Effector memory CD8-positive, alpha-beta T cell (primary cell): Measurements from ENCODE around the gene FLT3.
"Not testable (repeated sequence)": the region's sequence is repeated elsewhere in the genome, so short reads cannot be mapped to it uniquely, and the experiment has no call there.

Source experiments
- ATAC-seq: fragments of 150-1000 bp; cut with Tn5 transposase; replicated peaks from 2 replicates; pipeline ENCODE4 v1.10.0; 2021; ENCODE audit warnings: mild to moderate bottlenecking, moderate library complexity
- DNase-seq, 3 experiments: peaks; one replicate each; pipeline ENCODE4 v3.0.0; 2021
- H3K27ac Mint-ChIP-seq, 2 donors: one replicate each; pipeline ENCODE4 v1.8.0; 2022; ENCODE audit warnings: mild to moderate bottlenecking in 2 of 2, mixed read lengths in 2 of 2, moderate library complexity in 2 of 2
- H3K27me3 Mint-ChIP-seq, 2 donors: one replicate each; pipeline ENCODE4 v1.8.0; 2022; ENCODE audit warnings: mixed read lengths in 2 of 2
- H3K36me3 Mint-ChIP-seq: one replicate; pipeline ENCODE4 v1.8.0; 2022; ENCODE audit warnings: mild to moderate bottlenecking, moderate library complexity, mixed read lengths; ENCODE audit not compliant: insufficient read depth
- H3K4me1 Mint-ChIP-seq, 2 donors: one replicate each; pipeline ENCODE4 v1.8.0; 2022; ENCODE audit warnings: low read depth in 2 of 2, mixed read lengths in 2 of 2
- H3K4me3 Mint-ChIP-seq, 2 donors: one replicate each; pipeline ENCODE4 v1.8.0; 2022; ENCODE audit warnings: mild to moderate bottlenecking in 2 of 2, mixed read lengths in 2 of 2, moderate library complexity in 2 of 2
- H3K9me3 Mint-ChIP-seq, 2 donors: one replicate each; pipeline ENCODE4 v1.8.0; 2022; ENCODE audit warnings: mixed read lengths in 2 of 2

The FLT3 gene

GRCh38 chr13:28128030-28128429 lies 27.7 kb upstream of the FLT3 start:
- DNase-seq (no peak), ATAC-seq (no peak)
- Mint-ChIP-seq H3K36me3 (no peaks in the 10 kb centered on the region), H3K4me1 (no peaks in the 10 kb centered on the region), H3K4me3 (no peak overlapping the region), H3K27ac (no peak overlapping the region), H3K27me3 (no peaks in the 10 kb centered on the region), H3K9me3 (no peaks in the 10 kb centered on the region)

DNA sequence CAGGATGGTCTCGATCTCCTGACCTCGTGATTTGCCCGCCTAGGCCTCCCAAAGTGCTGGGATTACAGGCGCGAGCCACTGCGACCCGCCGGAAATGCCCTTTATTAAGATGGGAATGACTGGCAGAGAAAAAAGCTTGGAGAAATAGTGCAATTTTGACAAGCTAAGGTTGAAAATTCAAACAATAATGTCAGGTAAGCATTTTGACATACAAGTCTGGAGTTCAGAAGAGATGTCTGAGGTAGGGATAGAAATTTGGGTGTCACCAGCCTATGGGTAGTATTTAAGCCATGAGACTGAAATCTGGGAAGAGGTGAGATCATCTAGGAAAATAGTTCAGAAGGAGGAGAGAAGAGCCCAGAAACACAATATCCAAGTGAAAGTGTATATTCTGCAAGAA lies 20.8 kb upstream of the FLT3 start:
- peaks cover 12 to 22% of the 10 kb centered on the region in 2 donors for H3K27me3 Mint-ChIP-seq
- H3K27ac Mint-ChIP-seq, result no peak overlapping the region
- ATAC-seq (no peak), DNase-seq (no peak)
- H3K4me3 Mint-ChIP-seq, result peak overlapping the region; percentile 12 to 54
- no peaks in the 10 kb centered on the region for H3K36me3 Mint-ChIP-seq
- H3K4me1 Mint-ChIP-seq, result peaks cover 5 to 6% of the 10 kb centered on the region in 2 donors
- H3K9me3 Mint-ChIP-seq, result no peaks in the 10 kb centered on the region

DNA sequence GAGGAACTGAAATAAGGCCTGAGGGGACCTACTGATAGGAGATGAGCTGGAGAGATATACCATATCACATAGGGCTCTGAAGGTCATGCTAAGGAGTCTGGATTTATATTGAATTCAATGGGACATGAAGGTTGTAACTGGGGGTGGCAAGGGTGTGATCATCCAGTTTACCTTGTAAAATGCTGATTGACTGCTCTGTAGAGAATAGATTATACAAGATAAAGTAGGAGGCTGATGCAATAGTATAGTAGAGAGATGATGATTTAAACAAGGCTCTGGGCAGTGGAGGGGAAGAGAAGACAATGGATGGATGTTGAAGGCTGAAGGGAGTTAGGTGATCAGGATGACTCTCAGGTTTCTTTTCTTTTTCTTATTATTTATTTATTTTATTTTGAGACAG lies 19.9 kb upstream of the FLT3 start:
- H3K4me3 Mint-ChIP-seq, result no peak overlapping the region

GRCh38 chr13:28117689-28118377 lies 17.5 kb upstream of the FLT3 start:
- H3K27ac Mint-ChIP-seq, result no peak overlapping the region
- H3K9me3 Mint-ChIP-seq, result no peaks in the 10 kb centered on the region
- H3K4me3 Mint-ChIP-seq, result no peak overlapping the region
- peaks cover 14 to 22% of the 10 kb centered on the region in 2 donors for H3K27me3 Mint-ChIP-seq
- H3K4me1 Mint-ChIP-seq, result peaks cover 5 to 6% of the 10 kb centered on the region in 2 donors
- ATAC-seq, result no peak
- no peak for DNase-seq
- no peaks in the 10 kb centered on the region for H3K36me3 Mint-ChIP-seq

More for the DNA sequence above, 19.9 kb upstream of the FLT3 start:
- DNase-seq (no peak), ATAC-seq (no peak)
- Mint-ChIP-seq H3K4me1 (peaks cover 5 to 6% of the 10 kb centered on the region in 2 donors), H3K9me3 (no peaks in the 10 kb centered on the region), H3K36me3 (no peaks in the 10 kb centered on the region), H3K27ac (no peak overlapping the region), H3K27me3 (peaks cover 14 to 22% of the 10 kb centered on the region in 2 donors)

- H3K27ac Mint-ChIP-seq, result no peak overlapping the region
- H3K4me3 Mint-ChIP-seq, result no peak overlapping the region
- no peaks in the 10 kb centered on the region for H3K9me3 Mint-ChIP-seq
- H3K27me3 Mint-ChIP-seq, result peaks cover 14 to 22% of the 10 kb centered on the region in 2 donors
- H3K4me1 Mint-ChIP-seq, result peaks cover 0 to 2% of the 10 kb centered on the region in 2 donors
- no peaks in the 10 kb centered on the region for H3K36me3 Mint-ChIP-seq
- ATAC-seq, result no peak
- DNase-seq, result no peak
Observed at GRCh38 chr13:28116736-28117135, 16.4 kb upstream of the FLT3 start.

DNA sequence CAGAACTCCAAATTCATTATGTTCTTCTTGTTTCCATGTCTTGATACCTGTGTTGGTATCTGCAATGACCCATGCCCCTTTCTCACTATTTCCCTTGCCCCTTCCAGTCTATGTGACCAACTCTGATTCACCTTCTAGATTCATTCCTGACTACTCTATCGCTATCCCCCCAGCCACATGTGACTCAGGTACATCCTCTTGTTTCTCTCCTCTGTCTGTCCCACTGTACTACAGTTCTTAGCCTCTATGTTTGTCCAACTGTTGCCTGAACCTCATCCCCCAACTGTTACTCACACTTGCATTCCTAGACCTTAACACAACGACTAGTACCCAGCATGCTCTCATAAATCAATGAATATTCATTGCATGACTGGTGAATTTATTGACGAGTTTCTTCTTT lies 10.0 kb upstream of the FLT3 start:
- DNase-seq (no peak), ATAC-seq (no peak)
- Mint-ChIP-seq H3K4me1 (no peaks in the 10 kb centered on the region), H3K27ac (no peak overlapping the region), H3K27me3 (no peaks in the 10 kb centered on the region), H3K4me3 (no peak overlapping the region), H3K9me3 (no peaks in the 10 kb centered on the region), H3K36me3 (no peaks in the 10 kb centered on the region)

- H3K27me3 Mint-ChIP-seq, result peaks cover 18 to 29% of the 10 kb centered on the region in 2 donors
- DNase-seq (no peak), ATAC-seq (no peak)
- no peak overlapping the region for H3K4me3 Mint-ChIP-seq
- H3K9me3 Mint-ChIP-seq, result no peaks in the 10 kb centered on the region
- H3K27ac Mint-ChIP-seq, result no peak overlapping the region
- no peaks in the 10 kb centered on the region for H3K4me1 Mint-ChIP-seq
- no peaks in the 10 kb centered on the region for H3K36me3 Mint-ChIP-seq
Observed at GRCh38 chr13:28106976-28107375, 6.6 kb upstream of the FLT3 start.

- H3K4me3 Mint-ChIP-seq, H3K9me3 Mint-ChIP-seq, DNase-seq, H3K4me1 Mint-ChIP-seq, H3K36me3 Mint-ChIP-seq, H3K27ac Mint-ChIP-seq, ATAC-seq: not testable (repeated sequence)
- H3K27me3 Mint-ChIP-seq, result peaks cover 54 to 73% of the 10 kb centered on the region in 2 donors
Observed at GRCh38 chr13:28101886-28102285, 1.5 kb upstream of the FLT3 start.

DNA sequence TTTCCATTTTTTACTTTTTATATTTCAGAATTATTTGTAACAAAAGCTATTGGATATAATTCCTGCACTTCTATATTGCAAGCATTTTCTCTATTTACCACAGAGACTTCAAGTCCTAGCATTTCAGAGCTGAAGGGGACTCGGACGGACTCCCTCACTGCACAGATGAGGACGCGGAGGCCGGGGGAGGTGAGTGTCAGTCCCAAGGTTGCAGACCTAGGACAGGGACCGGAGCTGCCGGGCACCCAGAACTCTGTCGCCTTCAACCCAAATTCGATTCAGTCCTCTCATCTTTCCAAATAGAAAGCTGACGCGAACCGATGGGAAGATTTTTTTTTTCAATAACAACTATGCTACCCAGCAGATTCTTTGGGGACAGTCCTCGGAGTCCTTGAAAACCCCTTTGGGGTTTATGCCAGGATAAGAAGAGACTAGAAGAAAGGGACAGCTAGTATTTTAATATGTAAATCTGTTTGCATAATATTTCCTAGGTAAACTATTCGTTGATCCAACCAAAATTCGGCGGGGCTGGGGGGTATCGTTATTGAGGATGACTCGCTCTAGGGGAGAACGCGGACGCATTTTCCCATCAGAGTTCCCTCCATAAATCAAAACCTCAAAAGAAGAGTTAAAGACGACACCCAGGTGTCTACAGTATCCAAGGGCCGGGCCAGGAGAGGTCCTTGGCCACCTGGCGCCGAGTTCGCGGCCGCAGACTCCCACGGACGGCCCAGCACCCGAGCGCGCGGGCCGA lies 803 bp downstream of the FLT3 start:
- DNase-seq, result no peak
- peaks cover 72 to 85% of the 10 kb centered on the region in 2 donors for H3K27me3 Mint-ChIP-seq
- H3K4me3 Mint-ChIP-seq, result peak overlapping the region; percentile 65 to 66
- no peaks in the 10 kb centered on the region for H3K36me3 Mint-ChIP-seq
- H3K4me1 Mint-ChIP-seq, result no peaks in the 10 kb centered on the region
- no peak overlapping the region for H3K27ac Mint-ChIP-seq
- no peaks in the 10 kb centered on the region for H3K9me3 Mint-ChIP-seq
- ATAC-seq, result no peak

GRCh38 chr13:28097503-28097902 lies 2.9 kb downstream of the FLT3 start:
- no peak overlapping the region for H3K4me3 Mint-ChIP-seq
- peaks cover 71 to 87% of the 10 kb centered on the region in 2 donors for H3K27me3 Mint-ChIP-seq
- H3K36me3 Mint-ChIP-seq, result no peaks in the 10 kb centered on the region
- H3K9me3 Mint-ChIP-seq, result no peaks in the 10 kb centered on the region
- ATAC-seq, result no peak
- H3K27ac Mint-ChIP-seq, result no peak overlapping the region
- H3K4me1 Mint-ChIP-seq, result no peaks in the 10 kb centered on the region
- DNase-seq, result no peak

- H3K9me3 Mint-ChIP-seq, result no peaks in the 10 kb centered on the region
- H3K27ac Mint-ChIP-seq, result no peak overlapping the region
- no peaks in the 10 kb centered on the region for H3K4me1 Mint-ChIP-seq
- H3K4me3 Mint-ChIP-seq, result no peak overlapping the region
- DNase-seq (no peak), ATAC-seq (no peak)
- no peaks in the 10 kb centered on the region for H3K36me3 Mint-ChIP-seq
- H3K27me3 Mint-ChIP-seq, result peaks cover 68 to 80% of the 10 kb centered on the region in 2 donors
Observed at GRCh38 chr13:28094306-28094705, 6.1 kb downstream of the FLT3 start.

DNA sequence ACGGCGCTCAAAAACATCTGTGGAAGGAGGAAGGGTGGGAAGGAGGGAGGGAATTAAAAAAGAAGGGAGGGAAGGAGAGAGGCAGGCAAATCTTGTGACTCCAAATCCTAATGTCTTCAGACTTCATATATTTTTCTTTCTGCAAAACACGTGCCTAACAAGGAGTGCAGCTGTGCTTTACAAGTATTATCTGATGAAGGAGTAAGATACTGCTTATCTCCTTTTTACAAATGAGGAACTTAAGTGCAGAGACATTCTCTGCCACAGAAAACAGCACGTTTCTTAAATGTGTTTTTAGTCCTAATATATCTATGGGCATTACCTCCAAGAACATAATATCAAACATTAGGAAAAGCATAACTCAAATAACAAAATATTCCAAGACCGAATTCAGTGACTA lies 6.5 kb downstream of the FLT3 start:
- no peak overlapping the region for H3K27ac Mint-ChIP-seq
- ATAC-seq, result no peak

DNA sequence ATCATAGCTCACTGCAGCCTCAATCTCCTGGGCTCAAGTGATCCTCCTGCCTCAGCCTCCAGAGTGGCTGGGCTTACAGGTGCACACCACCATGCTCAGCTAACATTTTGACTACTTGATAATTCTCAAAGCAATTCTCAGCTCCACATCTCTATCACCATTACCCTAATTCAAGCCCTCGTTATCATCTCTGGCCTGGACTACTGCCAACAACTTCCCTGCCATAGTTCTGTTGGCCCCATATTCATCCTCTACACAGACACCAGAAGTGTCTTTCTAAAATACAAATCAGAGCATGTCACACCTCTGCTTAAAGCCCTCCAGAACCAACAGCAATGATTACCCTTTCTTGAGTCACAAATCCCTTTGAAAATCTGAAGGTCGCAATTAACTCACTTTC lies 7.9 kb downstream of the FLT3 start:
- no peaks in the 10 kb centered on the region for H3K4me1 Mint-ChIP-seq
- ATAC-seq (no peak), DNase-seq (no peak)
- no peak overlapping the region for H3K4me3 Mint-ChIP-seq
- no peaks in the 10 kb centered on the region for H3K9me3 Mint-ChIP-seq
- no peak overlapping the region for H3K27ac Mint-ChIP-seq
- H3K27me3 Mint-ChIP-seq, result peaks cover 55 to 68% of the 10 kb centered on the region in 2 donors
- H3K36me3 Mint-ChIP-seq, result no peaks in the 10 kb centered on the region

More for the DNA sequence above, 6.5 kb downstream of the FLT3 start:
- DNase-seq, result no peak
- Mint-ChIP-seq H3K4me3 (no peak overlapping the region), H3K27me3 (peaks cover 64 to 76% of the 10 kb centered on the region in 2 donors), H3K36me3 (no peaks in the 10 kb centered on the region), H3K9me3 (no peaks in the 10 kb centered on the region), H3K4me1 (no peaks in the 10 kb centered on the region)

GRCh38 chr13:28089065-28089464 lies 11.3 kb downstream of the FLT3 start:
- no peak for ATAC-seq
- H3K27ac Mint-ChIP-seq, result no peak overlapping the region
- no peak overlapping the region for H3K4me3 Mint-ChIP-seq
- peaks cover 41 to 50% of the 10 kb centered on the region in 2 donors for H3K27me3 Mint-ChIP-seq
- H3K4me1 Mint-ChIP-seq, result no peaks in the 10 kb centered on the region
- no peak for DNase-seq
- no peaks in the 10 kb centered on the region for H3K36me3 Mint-ChIP-seq
- no peaks in the 10 kb centered on the region for H3K9me3 Mint-ChIP-seq
